ENCODE measurements around the gene CHAF1B. TPM values are rescaled to one million over a fixed set of nuclear protein-coding genes. Genes with fewer than 3 reads are reported as not detected.
A peak's percentile ranks its signal among the peaks of the same experiment; 100 is the strongest.
"Not testable (repeated sequence)": the region's sequence is repeated elsewhere in the genome, so short reads cannot be mapped to it uniquely, and the experiment has no call there.

CHAF1B gene
- polyA plus RNA-seq, 1 donor = 4.5 TPM

DNA sequence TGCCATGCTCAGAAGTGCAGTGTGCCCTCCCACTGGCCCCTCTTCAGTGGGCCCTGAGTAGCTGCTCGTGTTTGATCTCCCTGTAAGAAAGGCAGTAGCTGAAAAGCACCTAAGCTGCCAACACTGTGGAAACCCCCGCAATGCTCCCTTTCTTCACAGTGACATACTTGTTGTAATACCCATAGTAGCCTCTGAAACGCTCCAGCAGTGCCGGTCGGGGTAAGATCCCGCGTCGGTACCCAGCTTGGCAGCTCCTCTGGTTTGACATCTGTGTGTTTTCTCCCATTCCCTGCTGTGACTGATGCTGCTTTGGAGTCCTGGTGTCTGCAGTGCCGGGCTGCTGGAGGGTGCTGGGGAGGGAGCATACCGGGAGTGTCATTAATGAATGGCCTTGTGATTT, 3.6 kb downstream of the CHAF1B start:
- no peak for DNase-seq

DNA sequence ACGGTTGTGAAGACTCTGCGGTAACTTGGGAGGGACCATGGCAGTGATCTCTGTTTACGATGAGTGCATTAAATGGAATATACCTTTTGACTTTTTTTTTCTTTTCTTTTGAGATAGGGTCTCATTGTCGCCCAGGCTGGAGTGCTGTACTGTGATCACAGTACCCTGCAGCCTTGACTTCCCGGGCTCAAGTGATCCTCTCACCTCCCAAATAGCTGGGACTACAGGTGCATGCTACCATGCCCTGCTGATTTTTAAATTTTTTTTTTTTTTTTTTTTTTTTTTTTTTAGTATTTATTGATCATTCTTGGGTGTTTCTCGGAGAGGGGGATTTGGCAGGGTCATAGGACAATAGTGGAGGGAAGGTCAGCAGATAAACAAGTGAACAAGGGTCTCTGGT, 6.5 kb downstream of the CHAF1B start:
- not testable (repeated sequence) for DNase-seq

DNA sequence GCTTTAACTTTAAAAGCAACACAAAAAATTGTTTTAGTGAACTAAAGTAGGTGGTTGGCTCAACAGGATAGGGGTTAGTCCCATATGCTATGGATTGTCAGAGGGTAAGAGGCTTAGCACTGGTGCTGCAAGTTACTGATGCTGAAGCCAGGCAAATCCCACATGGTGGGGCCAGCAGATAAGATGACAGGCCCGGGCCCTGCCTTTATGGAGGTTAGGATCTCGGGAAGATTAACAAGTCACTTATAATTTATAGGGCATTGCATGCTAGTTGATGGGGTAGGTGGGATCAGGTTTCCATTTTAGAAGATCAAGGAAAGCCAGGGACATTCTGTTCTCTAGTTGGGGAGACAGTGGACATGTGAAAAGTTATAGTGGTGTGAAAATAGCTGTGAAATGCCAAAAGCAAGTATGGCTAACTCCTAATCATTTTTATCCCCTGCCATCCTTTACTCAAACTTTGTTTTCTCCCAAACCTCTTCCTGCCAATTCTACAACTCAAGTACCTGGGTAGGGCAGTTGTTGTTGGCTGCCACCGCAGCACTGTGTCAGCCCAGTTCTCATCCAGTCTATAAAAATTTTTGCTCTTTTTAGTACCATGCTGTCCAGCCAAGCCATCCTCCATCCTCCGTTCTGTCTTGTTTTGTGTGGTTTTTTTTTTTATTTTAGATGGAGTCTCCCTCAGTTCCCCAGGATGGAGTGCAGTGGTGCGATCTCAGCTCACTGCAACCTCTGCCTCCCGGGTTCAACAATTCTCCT, 10.3 kb downstream of the CHAF1B start:
- no peak for DNase-seq

DNA sequence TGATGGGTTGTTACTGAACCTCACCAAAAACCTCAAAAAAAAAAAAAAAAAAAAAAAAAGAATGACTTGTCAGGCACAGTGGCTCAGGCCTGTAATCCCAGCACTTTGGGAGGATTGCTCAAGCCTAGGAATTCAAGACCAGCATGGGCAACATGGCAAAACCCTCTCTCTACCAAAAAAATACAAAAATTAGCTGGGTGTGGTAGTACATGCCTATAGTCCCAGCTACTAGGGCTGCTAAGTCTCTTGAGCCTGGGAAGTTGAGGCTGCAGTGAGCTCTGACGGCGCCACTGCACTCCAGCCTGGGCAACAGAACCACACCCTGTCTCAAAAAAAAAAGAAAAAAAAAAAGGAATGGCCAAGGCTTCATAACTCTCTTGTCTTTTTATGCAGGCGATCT, 11.1 kb downstream of the CHAF1B start:
- no peak for DNase-seq

DNA sequence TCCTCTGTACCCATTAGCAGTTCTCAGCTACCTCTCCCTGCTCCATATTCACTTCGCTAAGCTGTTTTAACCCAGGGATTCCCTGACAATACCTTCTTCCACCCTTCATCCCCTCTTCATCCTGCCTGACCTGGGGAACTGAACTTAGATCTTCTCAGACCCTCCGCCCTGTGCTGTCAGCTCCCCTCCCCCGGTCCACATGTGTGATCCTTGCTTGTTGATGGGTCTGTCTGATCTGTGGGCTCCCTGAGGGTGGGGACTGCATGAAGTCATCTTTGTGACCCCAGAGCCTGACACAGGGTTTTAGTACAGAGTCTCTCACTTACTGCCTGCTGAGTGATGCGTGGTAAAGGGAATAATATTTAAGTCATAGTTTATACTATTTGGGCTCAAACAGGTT, 11.8 kb downstream of the CHAF1B start:
- DNase-seq = no peak

DNA sequence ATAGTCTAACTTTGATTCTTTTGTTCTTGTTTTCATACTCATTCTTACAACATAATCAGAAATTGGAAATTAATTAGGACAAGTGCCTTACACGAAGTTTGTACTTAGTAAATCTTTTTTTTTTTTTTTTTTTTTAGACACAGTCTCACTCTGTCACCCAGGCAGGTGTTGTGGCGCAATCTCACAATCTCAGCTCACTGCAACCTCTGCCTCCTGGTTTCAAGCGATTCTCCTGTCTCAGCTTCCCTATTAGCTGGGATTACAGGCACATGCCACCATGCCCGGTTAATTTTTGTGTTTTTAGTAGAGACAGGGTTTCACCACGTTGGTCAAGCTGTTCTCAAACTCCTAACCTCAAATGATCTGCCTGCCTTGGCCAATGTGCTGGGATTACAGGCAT, 12.4 kb downstream of the CHAF1B start:
- no peak for DNase-seq

DNA sequence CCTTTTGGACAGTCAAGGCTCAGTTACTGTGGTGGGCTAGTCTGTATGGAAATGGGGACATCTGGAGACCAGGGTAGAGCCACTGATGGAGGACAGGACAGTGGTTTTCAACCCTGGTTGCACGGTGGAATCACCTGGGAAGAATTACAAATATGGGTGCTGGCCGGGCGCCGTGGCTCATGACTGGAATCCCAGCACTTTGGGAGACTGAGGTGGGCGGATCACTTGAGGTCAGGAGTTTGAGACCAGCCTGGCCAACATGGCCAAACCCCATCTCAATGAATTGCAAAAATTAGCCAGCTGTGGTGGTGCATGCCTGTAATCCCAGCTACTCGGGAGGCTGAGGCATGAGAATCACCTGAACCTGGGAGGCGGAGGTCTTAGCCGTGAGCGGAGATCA, 14.5 kb downstream of the CHAF1B start:
- not testable (repeated sequence) for DNase-seq

DNA sequence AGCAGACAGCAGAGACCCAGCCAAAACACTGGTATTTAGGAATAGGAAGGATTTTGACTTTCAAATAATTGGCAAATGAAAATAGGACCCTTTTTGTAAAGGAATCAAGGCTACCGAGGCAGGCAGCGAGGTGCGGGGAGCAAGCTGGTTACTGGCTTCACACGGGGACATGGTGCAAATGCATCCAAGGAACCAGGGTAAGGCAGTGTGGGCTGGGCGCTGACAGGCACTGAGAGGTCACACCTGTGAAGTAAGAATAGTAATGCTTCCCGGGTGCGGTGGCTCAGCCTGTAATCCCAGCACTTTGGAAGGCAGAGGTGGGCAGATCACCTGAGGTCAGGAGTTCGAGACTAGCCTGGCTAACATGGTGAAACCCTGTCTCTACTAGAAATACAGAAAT, 15.5 kb downstream of the CHAF1B start:
- no peak for DNase-seq

DNA sequence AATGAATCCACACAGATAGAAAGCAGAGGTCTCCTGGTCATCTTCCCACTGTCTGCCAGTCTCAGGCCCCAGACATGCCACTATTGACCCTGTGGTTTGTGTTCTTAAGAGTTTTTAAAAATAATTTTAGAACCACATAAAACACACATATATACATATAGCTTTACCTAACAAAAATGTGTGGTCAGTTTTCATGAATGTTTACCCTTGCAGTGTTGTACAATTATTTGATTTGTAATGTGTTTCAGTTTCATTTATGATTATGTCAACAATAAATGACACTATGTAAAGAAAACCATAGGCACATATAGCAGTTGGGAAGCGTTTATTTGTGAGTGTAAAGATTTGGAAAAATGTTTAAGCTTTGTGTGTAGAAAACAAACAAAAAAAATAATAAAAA, 17.1 kb downstream of the CHAF1B start:
- no peak for DNase-seq

DNA sequence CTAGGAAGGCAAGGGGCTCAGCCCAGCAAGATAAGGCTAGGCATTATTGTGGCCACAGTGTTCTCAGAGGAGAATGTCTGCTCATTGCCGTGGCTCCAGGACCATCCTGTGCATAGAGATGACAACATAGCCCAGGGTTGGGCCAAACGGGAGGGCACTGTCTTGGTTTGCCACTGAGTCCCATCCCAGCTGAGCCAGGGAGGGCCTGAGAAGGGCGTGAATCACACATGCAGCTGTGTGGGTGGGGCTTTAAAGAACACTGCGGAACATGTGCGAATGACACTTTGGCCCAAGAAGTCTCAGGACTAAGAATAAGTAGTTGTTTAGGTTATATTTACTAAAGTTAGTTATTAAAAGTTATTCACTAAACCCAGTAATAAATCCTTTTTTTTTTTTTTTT, 18.5 kb downstream of the CHAF1B start:
- DNase-seq = no peak

DNA sequence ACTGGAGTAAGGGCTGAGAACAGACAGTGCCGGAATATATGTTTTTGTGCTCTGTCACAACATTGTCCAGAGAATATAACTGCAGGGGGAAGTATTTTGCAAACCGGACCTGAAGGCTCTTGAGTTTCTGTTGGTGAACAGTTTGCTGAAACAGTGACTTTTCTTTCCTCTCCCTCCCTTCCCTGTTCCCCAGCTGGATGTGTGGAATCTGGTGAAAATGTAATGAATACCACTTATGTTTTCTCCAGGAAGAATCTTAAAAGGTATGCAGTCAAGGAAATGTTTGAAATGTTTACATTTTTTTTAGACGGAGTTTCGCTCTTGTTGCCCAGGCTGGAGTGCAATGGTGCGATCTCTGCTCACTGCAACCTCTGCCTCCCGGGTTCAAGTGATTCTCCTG, 23.4 kb downstream of the CHAF1B start:
- no peak for DNase-seq

DNA sequence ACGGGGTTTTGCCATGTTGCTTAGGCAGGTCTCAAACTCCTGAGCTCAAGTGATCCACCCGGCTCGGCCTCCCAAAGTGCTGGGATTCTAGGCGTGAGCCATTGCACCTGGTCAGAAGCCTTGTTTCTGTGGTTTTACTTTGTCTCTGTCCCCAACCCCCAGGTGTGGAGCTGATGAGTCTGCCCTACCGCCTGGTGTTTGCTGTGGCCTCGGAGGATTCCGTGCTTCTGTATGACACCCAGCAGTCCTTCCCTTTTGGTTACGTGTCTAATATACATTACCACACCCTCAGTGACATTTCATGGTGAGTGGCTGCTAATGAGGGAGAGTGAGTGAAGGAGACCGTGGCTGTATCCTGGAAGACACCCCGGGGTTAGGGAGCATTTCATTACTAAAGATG, 26.1 kb downstream of the CHAF1B start:
- no peak for DNase-seq

DNA sequence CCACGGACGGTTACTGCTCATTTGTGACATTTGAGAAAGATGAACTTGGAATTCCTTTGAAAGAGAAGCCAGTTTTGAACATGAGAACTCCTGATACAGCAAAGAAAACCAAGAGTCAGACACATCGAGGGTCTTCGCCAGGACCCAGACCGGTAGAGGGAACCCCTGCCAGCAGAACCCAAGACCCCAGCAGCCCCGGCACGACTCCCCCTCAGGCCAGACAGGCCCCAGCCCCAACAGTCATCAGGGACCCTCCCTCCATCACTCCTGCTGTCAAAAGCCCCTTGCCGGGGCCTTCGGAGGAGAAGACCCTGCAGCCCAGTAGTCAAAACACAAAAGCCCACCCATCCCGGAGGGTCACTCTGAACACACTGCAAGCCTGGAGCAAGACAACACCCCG, 27.7 kb downstream of the CHAF1B start:
- no peak for DNase-seq

DNA sequence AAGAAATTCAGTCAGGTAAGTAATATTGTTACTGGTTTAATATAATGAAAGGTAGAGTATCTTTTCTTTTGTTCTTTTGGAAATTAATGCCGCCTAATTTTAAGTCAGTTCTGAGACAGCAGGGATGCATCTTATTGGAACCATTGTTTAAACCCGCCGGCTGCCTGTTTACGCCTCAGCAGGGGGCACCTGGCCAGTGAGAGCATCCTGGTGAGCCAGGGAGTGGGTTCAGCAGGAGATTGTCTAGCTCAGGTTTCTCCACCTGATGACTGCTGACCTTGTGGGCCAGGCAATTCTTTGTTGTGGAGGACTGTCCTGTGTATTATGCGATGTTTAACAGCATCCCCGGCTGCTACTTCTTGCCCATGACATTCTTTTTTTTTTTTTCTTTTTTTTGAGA, 30.2 kb downstream of the CHAF1B start:
- no peak for DNase-seq

DNA sequence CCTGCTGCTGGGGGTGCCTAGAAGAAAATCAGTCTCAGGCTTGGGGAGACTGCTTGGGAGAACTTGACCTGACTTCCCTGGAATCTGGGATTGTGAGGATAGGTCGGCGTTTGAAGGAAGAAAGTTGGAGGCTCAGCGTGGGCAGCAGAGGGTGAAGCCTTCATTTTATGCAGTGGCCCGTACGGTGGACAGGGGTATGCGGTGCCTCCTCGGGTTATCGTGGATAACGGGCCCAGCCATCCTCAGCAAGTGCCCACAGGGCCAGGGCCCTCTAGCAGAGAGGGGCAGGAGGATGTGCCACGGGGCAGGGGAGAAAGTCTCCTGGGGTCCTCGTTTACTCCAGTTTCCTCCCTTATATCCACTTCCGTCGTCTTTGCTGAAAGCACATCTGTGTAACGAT, 34.0 kb downstream of the CHAF1B start:
- DNase-seq = no peak

DNA sequence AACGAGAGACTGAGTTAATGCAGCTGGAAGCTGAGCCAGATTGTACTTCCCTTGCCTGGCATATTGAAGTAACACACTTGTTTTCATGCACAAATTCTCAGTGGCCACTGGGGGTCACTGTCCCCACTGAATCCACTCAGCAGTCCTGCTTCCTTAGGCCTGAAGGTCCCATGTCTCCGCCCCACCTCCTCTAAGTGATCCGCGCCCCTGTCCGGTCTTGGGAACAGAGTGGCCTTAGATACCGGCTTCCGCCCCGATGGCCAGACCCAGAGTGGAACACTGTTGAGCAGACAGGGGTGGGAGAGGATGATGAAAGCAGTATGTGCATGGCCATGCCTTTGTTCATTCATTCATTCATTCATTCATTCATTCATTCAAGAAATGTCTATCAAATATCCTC, 34.8 kb downstream of the CHAF1B start:
- peak; percentile 66 for DNase-seq

DNA sequence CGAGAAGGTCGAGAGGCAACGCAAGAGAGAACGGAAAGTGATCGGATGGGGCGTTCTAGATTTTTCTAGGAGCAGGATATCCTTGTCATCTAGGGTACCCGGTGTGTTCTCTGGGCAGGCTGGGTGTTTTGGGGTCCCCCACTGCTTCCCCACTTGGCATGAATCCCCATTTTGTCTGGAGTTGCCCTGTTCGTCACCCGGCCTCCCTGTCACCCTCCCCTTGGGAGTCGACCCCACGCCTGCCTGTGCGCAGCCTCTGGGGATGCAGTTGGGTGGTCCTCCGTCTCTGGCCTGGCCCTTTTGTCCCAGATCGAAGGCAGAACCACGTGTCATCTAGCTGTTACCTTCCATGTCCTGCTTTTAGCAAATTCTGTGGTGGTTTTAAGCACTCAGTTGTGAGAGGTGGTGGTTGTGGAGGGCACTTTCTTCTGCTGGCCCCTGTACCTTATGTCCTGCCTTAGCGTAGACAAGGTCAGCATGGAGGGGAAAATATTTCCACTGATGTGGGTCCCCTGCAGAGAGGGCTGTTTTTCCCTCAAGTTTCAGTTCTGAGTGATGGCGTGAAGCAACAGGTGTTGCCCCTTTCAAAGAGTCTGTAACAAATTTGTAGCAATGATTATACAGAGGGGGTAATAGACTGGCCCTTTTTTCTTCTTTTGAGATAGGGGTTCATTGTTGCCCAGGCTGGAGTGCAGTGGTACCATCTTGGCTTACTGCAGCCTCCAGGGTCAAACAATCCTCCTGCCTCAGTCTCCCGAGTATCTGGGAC, 35.6 kb downstream of the CHAF1B start:
- DNase-seq = no peak

DNA sequence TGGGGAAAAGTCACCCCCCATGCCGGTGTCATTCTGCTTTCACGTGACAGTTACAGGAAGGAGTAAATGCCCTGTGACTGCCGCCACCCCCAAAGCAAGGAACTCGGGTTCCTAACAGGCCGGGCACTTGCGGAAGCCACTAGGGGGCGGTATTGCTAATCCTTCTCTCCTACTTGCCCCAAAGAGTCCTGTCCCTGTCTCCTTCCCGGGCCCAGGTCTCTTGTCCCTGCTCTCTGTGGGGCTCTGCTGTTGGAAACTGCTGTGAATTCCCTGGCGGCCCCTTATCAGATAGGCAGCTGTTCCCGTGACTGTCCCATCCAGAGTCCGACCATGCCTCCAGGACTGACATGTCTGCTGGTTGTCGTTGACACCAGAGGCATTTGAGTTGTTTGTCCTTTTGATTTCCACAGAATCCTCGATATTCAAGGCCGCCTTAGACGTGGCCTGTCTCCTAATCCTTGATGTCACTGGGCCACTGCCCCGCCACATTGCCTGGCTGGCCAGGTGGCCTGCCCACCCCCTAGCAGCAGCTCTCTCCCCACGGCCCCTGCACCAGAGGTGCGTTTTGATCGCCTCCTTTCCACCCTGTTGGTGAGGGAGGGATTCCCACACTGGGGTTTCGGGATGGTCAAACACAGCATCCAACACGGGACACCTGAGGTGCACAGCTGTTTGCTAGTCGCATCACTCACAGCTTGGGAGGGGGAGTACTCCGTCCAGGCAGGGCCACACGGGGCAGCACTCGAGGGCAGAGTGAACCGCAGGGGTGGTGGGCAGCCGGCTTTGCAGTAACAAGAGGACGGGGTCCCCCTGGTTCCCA, 37.3 kb downstream of the CHAF1B start:
- no peak for DNase-seq

DNA sequence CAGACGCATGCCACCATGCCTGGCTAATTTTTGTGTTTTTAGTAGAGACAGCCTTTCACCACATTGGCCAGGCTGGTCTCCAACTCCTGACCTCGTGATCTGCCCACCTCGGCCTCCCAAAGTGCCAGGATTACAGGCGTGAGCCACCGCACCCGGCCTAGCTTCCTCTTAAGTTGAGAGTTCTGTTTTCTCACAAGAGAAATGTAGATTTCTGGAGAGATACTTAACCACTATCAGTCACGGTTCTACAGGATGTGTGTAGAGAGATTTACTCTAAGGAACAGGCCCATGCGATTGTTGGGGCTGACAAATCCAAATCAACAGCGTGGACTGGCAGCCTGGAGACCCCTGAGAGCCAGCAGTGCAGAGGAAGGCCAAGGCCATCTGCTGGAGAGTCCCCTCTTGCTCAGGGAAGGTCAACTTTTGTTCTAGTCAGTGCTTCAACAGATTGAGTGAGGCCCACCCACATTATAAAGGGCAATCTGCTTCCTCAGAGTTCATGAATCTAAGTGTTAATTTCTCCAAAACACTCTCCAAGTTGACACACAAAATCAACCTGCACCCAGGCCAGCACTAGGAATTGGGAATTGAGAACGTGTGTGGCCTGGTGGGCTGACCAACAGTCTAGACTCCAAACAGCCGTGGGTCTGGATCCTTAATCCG, 38.7 kb downstream of the CHAF1B start:
- DNase-seq = no peak

DNA sequence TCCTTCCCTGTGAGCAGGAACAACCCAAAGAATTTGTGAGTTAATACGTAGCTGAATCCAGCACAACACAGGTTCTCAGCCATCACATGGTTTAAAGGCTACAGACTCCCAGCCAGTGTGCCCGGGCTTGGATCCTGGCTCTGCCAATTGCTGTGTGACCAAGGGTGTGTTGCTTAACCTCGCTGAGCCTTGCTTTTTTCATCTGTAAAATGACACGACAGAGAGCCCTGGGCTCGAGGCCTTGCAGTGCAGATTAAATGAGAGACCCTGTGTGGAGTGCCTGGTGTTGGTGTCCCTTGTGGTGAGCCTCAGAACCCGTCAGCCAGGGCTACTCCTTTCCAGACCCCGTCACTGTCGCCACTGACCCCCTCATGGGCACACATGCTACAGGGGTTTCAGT, 39.4 kb downstream of the CHAF1B start:
- DNase-seq = no peak

DNA sequence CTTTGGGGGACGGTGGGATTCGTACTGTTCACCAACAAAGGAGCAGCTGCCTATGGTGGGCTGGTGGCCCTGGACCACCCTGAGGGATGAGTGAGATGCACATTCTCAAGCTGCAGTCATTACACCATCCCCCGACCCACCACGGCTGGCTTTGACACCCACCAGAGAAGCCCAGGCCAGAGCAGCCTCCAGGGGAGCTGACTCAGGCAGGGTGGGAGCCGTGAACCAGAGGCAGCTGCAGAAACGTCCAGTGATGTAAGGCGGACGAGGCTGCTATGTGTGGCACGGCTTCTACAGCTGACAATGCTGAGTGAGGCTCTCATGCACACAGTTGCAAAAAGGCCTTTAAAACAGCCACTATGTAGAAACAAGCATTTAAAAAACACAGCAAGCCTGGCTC, 40.1 kb downstream of the CHAF1B start:
- DNase-seq = peak; percentile 42

DNA sequence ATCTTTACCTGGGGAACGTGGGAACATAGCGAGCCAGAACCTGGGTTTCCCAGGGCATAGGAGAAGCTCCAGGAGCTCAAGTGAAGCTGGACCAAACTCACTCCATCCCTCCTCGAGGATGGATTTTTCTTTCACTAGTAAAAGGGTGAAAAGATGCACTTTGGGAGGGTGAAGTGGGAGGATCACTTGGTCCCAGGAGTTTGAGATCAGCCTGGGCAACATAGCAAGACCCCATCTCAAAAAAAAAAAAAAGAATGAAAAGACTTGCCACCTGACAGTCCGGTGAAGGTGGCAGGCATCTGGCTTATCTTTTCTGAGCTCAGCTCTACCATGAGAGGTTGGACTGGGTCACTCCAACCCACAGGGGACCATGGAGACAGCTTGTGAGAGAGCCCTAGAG, 42.3 kb downstream of the CHAF1B start:
- DNase-seq = no peak
